ENCODE results near the gene ERBB4. TPM values are rescaled to one million over a fixed set of nuclear protein-coding genes. Genes with fewer than 3 reads are reported as not detected.

Gene ERBB4
- polyA plus RNA-seq, 1 of the 3 experiments (the other 2 are of a cell fraction): 0.05 TPM

GRCh38 chr2:212284166-212284565 lies 254.4 kb downstream of the ERBB4 start:
- Histone ChIP-seq H3K4me2 (no peak overlapping the region), H3K36me3 (replicated peaks in 1 of 2; ENCODE audit: control insufficient read depth in 1 of 2, insufficient read depth in 2 of 2, low read length in 1 of 2) (no peaks in the 10 kb centered on the region), H3K9me3 (no peaks in the 10 kb centered on the region), H2AFZ (ENCODE audit: low read depth) (no peak overlapping the region; the same call in 1 of the 2 replicates), H3F3A (replicated peaks; ENCODE audit: insufficient read depth) (no peaks in the 10 kb centered on the region), H3K79me2 (ENCODE audit: insufficient read depth) (no peaks in the 10 kb centered on the region), H3K4me3 (ENCODE audit: low read depth in 2 of 2, low read length in 1 of 2) (no peak overlapping the region), H3K27ac (ENCODE audit: low read depth in 2 of 2, low read length in 1 of 2) (no peak overlapping the region), H3K4me1 (ENCODE audit: control insufficient read depth in 1 of 2, insufficient read depth in 2 of 2, low read depth in 1 of 2, low read length in 1 of 2) (no peaks in the 10 kb centered on the region; a peak in 1 of 4 replicates), H3K9ac (no peak overlapping the region), H4K20me1 (ENCODE audit: insufficient read depth) (no peaks in the 10 kb centered on the region), H3K27me3 (ENCODE audit: insufficient read depth) (no peaks in the 10 kb centered on the region), H3K9me2 (no peaks in the 10 kb centered on the region)
- POLR2A ChIA-PET: no interaction called here
- TF ChIP-seq EZH2phosphoT487 (IDR thresholded peaks at IDR 0.05; ENCODE audit: borderline replicate concordance, low read depth): no peak
- TF ChIP-seq MXI1 (IDR thresholded peaks at IDR 0.05; ENCODE audit: low read depth, low read length): no peak
- no peak for TF ChIP-seq PBX3 (IDR thresholded peaks at IDR 0.05)
- no peak for TF ChIP-seq FOSL2 (IDR thresholded peaks at IDR 0.05; ENCODE audit: borderline replicate concordance, low read depth)
- no peak for TF ChIP-seq RXRA (IDR thresholded peaks at IDR 0.05; ENCODE audit: borderline replicate concordance, low read depth)
- CTCF ChIA-PET: interaction anchor here (0.6 to 1.0 kb wide), 2 partner anchors 9 to 95 kb away, joined by 3 to 6 read pairs; no protein-coding TSS in a partner anchor
- WGBS (ENCODE audit: low lambda C conversion rate): 17% methylated on average over 1 of the region's 1 CpG
- DNase-seq: no peak

- H3F3A ChIP-seq (replicated peaks; ENCODE audit: insufficient read depth): no peaks in the 10 kb centered on the region
- no peak overlapping the region for H3K9ac ChIP-seq
- no peaks in the 10 kb centered on the region for H3K36me3 ChIP-seq (replicated peaks in 1 of 2; ENCODE audit: control insufficient read depth in 1 of 2, insufficient read depth in 2 of 2, low read length in 1 of 2)
- H2AFZ ChIP-seq (ENCODE audit: low read depth): no peak overlapping the region
- ChIA-PET CTCF (no interaction called here), POLR2A (no interaction called here)
- H3K79me2 ChIP-seq (ENCODE audit: insufficient read depth): no peaks in the 10 kb centered on the region
- no peaks in the 10 kb centered on the region; a peak in 1 of 4 replicates for H3K4me1 ChIP-seq (ENCODE audit: control insufficient read depth in 1 of 2, insufficient read depth in 2 of 2, low read depth in 1 of 2, low read length in 1 of 2)
- H3K9me2 ChIP-seq: no peaks in the 10 kb centered on the region
- H3K4me2 ChIP-seq: no peak overlapping the region
- TF ChIP-seq USF2 (IDR thresholded peaks at IDR 0.05; ENCODE audit: borderline replicate concordance, low read depth, low read length): no peak
- TF ChIP-seq FOSL2 (IDR thresholded peaks at IDR 0.05; ENCODE audit: borderline replicate concordance, low read depth): no peak
- no peak for TF ChIP-seq MEF2A (IDR thresholded peaks at IDR 0.05; ENCODE audit: borderline replicate concordance, low read depth)
- TF ChIP-seq GABPA (IDR thresholded peaks at IDR 0.05; ENCODE audit: low read depth): no peak
- no peak for TF ChIP-seq TEAD4 (IDR thresholded peaks at IDR 0.05; ENCODE audit: borderline replicate concordance, insufficient read depth)
- no peaks in the 10 kb centered on the region for H3K9me3 ChIP-seq
- H4K20me1 ChIP-seq (ENCODE audit: insufficient read depth): no peaks in the 10 kb centered on the region
- no peak for DNase-seq
- no peak overlapping the region for H3K4me3 ChIP-seq (ENCODE audit: low read depth in 2 of 2, low read length in 1 of 2)
- WGBS (ENCODE audit: low lambda C conversion rate): 55% methylated on average over 3 of the region's 3 CpGs
- H3K27ac ChIP-seq (ENCODE audit: low read depth in 2 of 2, low read length in 1 of 2): no peak overlapping the region
- no peaks in the 10 kb centered on the region for H3K27me3 ChIP-seq (ENCODE audit: insufficient read depth)
These were observed 255.8 kb downstream of the ERBB4 start for GRCh38 chr2:212282671-212283261.

All from SK-N-SH (cell line).